Neural progenitor cell (in vitro differentiated cells): ENCODE measurements around the gene ADGRG4. TPM values are rescaled to one million over a fixed set of nuclear protein-coding genes. Genes with fewer than 3 reads are reported as not detected.

Source experiments
- DNase-seq: peaks from one replicate; pipeline ENCODE4 v3.0.0-alpha.2; 2016; ENCODE audit warnings: low spot score
- H2AFZ ChIP-seq: fragments of 200-600 bp; sonication (generic); replicated peaks from 2 replicates; pipeline ENCODE4 v1.6.1; 2016; ENCODE audit warnings: antibody characterized with exemption
- H3F3A ChIP-seq: fragments of 200-600 bp; sonication (generic); 2 replicates; pipeline ENCODE4 v1.6.1; 2016; ENCODE audit warnings: antibody characterized with exemption, low read depth
- H3K27ac ChIP-seq: fragments of 200-600 bp; sonication (generic); 2 replicates; pipeline ENCODE4 v1.5.1; 2016; ENCODE audit warnings: mild to moderate bottlenecking
- H3K27me3 ChIP-seq: fragments of 200-600 bp; sonication (generic); 2 replicates; pipeline ENCODE4 v1.6.1; 2016; ENCODE audit warnings: mild to moderate bottlenecking, moderate library complexity
- H3K36me3 ChIP-seq: fragments of 200-600 bp; sonication (generic); 2 replicates; pipeline ENCODE4 v1.5.1; 2016
- H3K4me1 ChIP-seq: fragments of 200-600 bp; sonication (generic); 2 replicates; pipeline ENCODE4 v1.6.1; 2016; ENCODE audit warnings: mixed run types
- H3K4me2 ChIP-seq: fragments of 200-600 bp; sonication (generic); 2 replicates; pipeline ENCODE4 v1.6.1; 2016
- H3K4me3 ChIP-seq: fragments of 200-600 bp; sonication (generic); 2 replicates; pipeline ENCODE4 v1.5.1; 2016
- H3K79me2 ChIP-seq: fragments of 200-600 bp; sonication (generic); 2 replicates; pipeline ENCODE4 v1.6.1; 2016; ENCODE audit warnings: low read depth
- H3K9ac ChIP-seq: fragments of 200-600 bp; sonication (generic); 2 replicates; pipeline ENCODE4 v1.6.1; 2016
- H3K9me3 ChIP-seq: fragments of 200-600 bp; sonication (generic); 2 replicates; pipeline ENCODE4 v1.5.1; 2016; ENCODE audit warnings: low read depth
- H4K20me1 ChIP-seq: fragments of 200-600 bp; sonication (generic); 2 replicates; pipeline ENCODE4 v1.6.1; 2016; ENCODE audit warnings: low read depth
- H3K27ac Mint-ChIP-seq: 3 replicates; pipeline ENCODE4 v1.8.0; 2021; ENCODE audit warnings: mixed read lengths
- H3K27me3 Mint-ChIP-seq: 2 replicates; pipeline ENCODE4 v1.8.0; 2022; ENCODE audit warnings: low read depth, mild to moderate bottlenecking, inconsistent platforms, moderate library complexity, mixed read lengths; ENCODE audit not compliant: insufficient read depth
- H3K36me3 Mint-ChIP-seq: 3 replicates; pipeline ENCODE4 v1.8.0; 2021; ENCODE audit warnings: mixed read lengths
- H3K4me1 Mint-ChIP-seq: 3 replicates; pipeline ENCODE4 v1.8.0; 2021; ENCODE audit warnings: mixed read lengths
- H3K4me3 Mint-ChIP-seq: 3 replicates; pipeline ENCODE4 v1.8.0; 2021; ENCODE audit warnings: mild to moderate bottlenecking, moderate library complexity, mixed read lengths
- H3K9me3 Mint-ChIP-seq: 3 replicates; pipeline ENCODE4 v1.8.0; 2020; ENCODE audit warnings: mixed read lengths
- CTCF ChIP-seq: fragments of 200-600 bp; sonication (generic); IDR thresholded peaks from 2 replicates; pipeline ENCODE4 v1.5.1; 2017; ENCODE audit warnings: antibody characterized with exemption, mild to moderate bottlenecking
- EZH2 ChIP-seq: fragments of 200-600 bp; sonication (generic); IDR thresholded peaks from 2 replicates; pipeline ENCODE4 v1.6.1; 2017; ENCODE audit warnings: antibody characterized with exemption, mild to moderate bottlenecking, moderate library complexity
- EZH2phosphoT487 ChIP-seq: fragments of 200-600 bp; sonication (generic); IDR thresholded peaks from 2 replicates; pipeline ENCODE4 v1.6.1; 2017; ENCODE audit warnings: antibody characterized with exemption
- total RNA-seq: library from RNA; depleted of rRNA; stranded (reverse); fragments of >200 nt; gene quantifications from 2 replicates; pipeline ENCODE4 v1.2.3, GENCODE V29; 2015; ENCODE audit warnings: low replicate concordance

The ADGRG4 gene
- total RNA-seq, 1 donor from 2014 or later: not detected

GRCh38 chrX:136380010-136380769 lies 79.4 kb downstream of the ADGRG4 start:
- no peak for DNase-seq
- no peak overlapping the region for H2AFZ ChIP-seq
- H3F3A ChIP-seq: no peaks in the 10 kb centered on the region
- H3K4me3 ChIP-seq: no peak overlapping the region
- H3K4me3 Mint-ChIP-seq: no peak overlapping the region
- no peaks in the 10 kb centered on the region for H3K27me3 ChIP-seq
- no peaks in the 10 kb centered on the region for H3K9me3 ChIP-seq
- H3K27ac Mint-ChIP-seq: no peak overlapping the region
- no peaks in the 10 kb centered on the region for H3K79me2 ChIP-seq
- H3K4me2 ChIP-seq: no peak overlapping the region
- H3K27ac ChIP-seq: no peak overlapping the region
- no peaks in the 10 kb centered on the region for H3K4me1 Mint-ChIP-seq
- H3K27me3 Mint-ChIP-seq: peaks cover 3% of the 10 kb centered on the region
- TF ChIP-seq EZH2 (no peak), CTCF (no peak), EZH2phosphoT487 (no peak)
- H4K20me1 ChIP-seq: no peaks in the 10 kb centered on the region
- H3K36me3 Mint-ChIP-seq: no peaks in the 10 kb centered on the region
- H3K4me1 ChIP-seq: no peaks in the 10 kb centered on the region
- peaks cover 12% of the 10 kb centered on the region for H3K9me3 Mint-ChIP-seq
- peaks cover 3% of the 10 kb centered on the region for H3K36me3 ChIP-seq
- no peak overlapping the region for H3K9ac ChIP-seq

- H3K36me3 Mint-ChIP-seq: no peaks in the 10 kb centered on the region
Measured at GRCh38 chrX:136386173-136386572, 85.4 kb downstream of the ADGRG4 start.

GRCh38 chrX:136386826-136387225 lies 86.1 kb downstream of the ADGRG4 start:
- no peak overlapping the region for H3K27ac Mint-ChIP-seq
- H2AFZ ChIP-seq: no peak overlapping the region
- no peak for DNase-seq
- H3K4me1 ChIP-seq: no peaks in the 10 kb centered on the region
- H3K36me3 Mint-ChIP-seq: no peaks in the 10 kb centered on the region
- no peaks in the 10 kb centered on the region for H3K27me3 ChIP-seq
- peaks cover 1% of the 10 kb centered on the region for H3K9me3 Mint-ChIP-seq
- H3K9me3 ChIP-seq: no peaks in the 10 kb centered on the region
- no peak for TF ChIP-seq EZH2phosphoT487
- TF ChIP-seq CTCF: no peak
- no peak for TF ChIP-seq EZH2
- H3K27me3 Mint-ChIP-seq: no peaks in the 10 kb centered on the region
- H3K27ac ChIP-seq: no peak overlapping the region
- H3K4me3 Mint-ChIP-seq: no peak overlapping the region
- no peaks in the 10 kb centered on the region for H3K79me2 ChIP-seq
- H3K36me3 ChIP-seq: no peaks in the 10 kb centered on the region
- H3K4me1 Mint-ChIP-seq: peaks cover 5% of the 10 kb centered on the region
- no peak overlapping the region for H3K9ac ChIP-seq
- H3K4me2 ChIP-seq: no peak overlapping the region
- H3F3A ChIP-seq: no peaks in the 10 kb centered on the region
- no peak overlapping the region for H3K4me3 ChIP-seq
- no peaks in the 10 kb centered on the region for H4K20me1 ChIP-seq

More at GRCh38 chrX:136386173-136386572, 85.4 kb downstream of the ADGRG4 start:
- no peaks in the 10 kb centered on the region for H3K36me3 ChIP-seq
- H3K27ac ChIP-seq: no peak overlapping the region
- H3K9me3 ChIP-seq: no peaks in the 10 kb centered on the region
- H3K4me1 ChIP-seq: no peaks in the 10 kb centered on the region
- H3K9ac ChIP-seq: no peak overlapping the region
- Mint-ChIP-seq H3K27ac (no peak overlapping the region), H3K4me1 (peaks cover 5% of the 10 kb centered on the region), H3K4me3 (no peak overlapping the region), H3K9me3 (peaks cover 3% of the 10 kb centered on the region), H3K27me3 (no peaks in the 10 kb centered on the region)
- no peak overlapping the region for H3K4me3 ChIP-seq
- TF ChIP-seq EZH2 (no peak), CTCF (no peak)
- no peak for DNase-seq
- H3K4me2 ChIP-seq: no peak overlapping the region
- H3K27me3 ChIP-seq: no peaks in the 10 kb centered on the region
- H3K79me2 ChIP-seq: no peaks in the 10 kb centered on the region
- no peak overlapping the region for H2AFZ ChIP-seq
- H4K20me1 ChIP-seq: no peaks in the 10 kb centered on the region
- no peaks in the 10 kb centered on the region for H3F3A ChIP-seq
